Measurements from ENCODE around the gene SYT1. TPM values are rescaled to one million over a fixed set of nuclear protein-coding genes. Genes with fewer than 3 reads are reported as not detected.
A peak's percentile ranks its signal among the peaks of the same experiment; 100 is the strongest.
"Not testable (repeated sequence)": the region's sequence is repeated elsewhere in the genome, so short reads cannot be mapped to it uniquely, and the experiment has no call there.

The SYT1 gene
- total RNA-seq, 1 donor from 2014 or later = 8.4 TPM

- DNase-seq (ENCODE audit: low spot score) = no peak
Observed at GRCh38 chr12:79140711-79141110, 276.1 kb downstream of the SYT1 start.

- DNase-seq (ENCODE audit: low spot score) = no peak
Observed at GRCh38 chr12:79141776-79142175, 277.2 kb downstream of the SYT1 start.

- no peak for DNase-seq (ENCODE audit: low spot score)
Observed at GRCh38 chr12:79143803-79144202, 279.2 kb downstream of the SYT1 start.

GRCh38 chr12:79151956-79152355 lies 287.4 kb downstream of the SYT1 start:
- no peak for DNase-seq (ENCODE audit: low spot score)

- DNase-seq (ENCODE audit: low spot score) = no peak
Observed at GRCh38 chr12:79155683-79156082, 291.1 kb downstream of the SYT1 start.

GRCh38 chr12:79156846-79157463 lies 292.4 kb downstream of the SYT1 start:
- DNase-seq (ENCODE audit: low spot score) = no peak

GRCh38 chr12:79161249-79161934 lies 296.8 kb downstream of the SYT1 start:
- DNase-seq (ENCODE audit: low spot score) = no peak

GRCh38 chr12:79162147-79162772 lies 297.7 kb downstream of the SYT1 start:
- no peak for DNase-seq (ENCODE audit: low spot score)

- no peak for DNase-seq (ENCODE audit: low spot score)
Observed at GRCh38 chr12:79162948-79163347, 298.4 kb downstream of the SYT1 start.

GRCh38 chr12:79164890-79165289 lies 300.3 kb downstream of the SYT1 start:
- DNase-seq (ENCODE audit: low spot score) = no peak

- no peak for DNase-seq (ENCODE audit: low spot score)
Observed at GRCh38 chr12:79168687-79169086, 304.1 kb downstream of the SYT1 start.

- DNase-seq (ENCODE audit: low spot score) = peak; percentile 32
Observed at GRCh38 chr12:79174626-79175025, 310.1 kb downstream of the SYT1 start.

GRCh38 chr12:79183003-79183402 lies 318.4 kb downstream of the SYT1 start:
- no peak for DNase-seq (ENCODE audit: low spot score)

GRCh38 chr12:79183926-79184325 lies 319.4 kb downstream of the SYT1 start:
- DNase-seq (ENCODE audit: low spot score) = peak; percentile 9

GRCh38 chr12:79186506-79186905 lies 321.9 kb downstream of the SYT1 start:
- DNase-seq (ENCODE audit: low spot score) = no peak

- DNase-seq (ENCODE audit: low spot score) = no peak
Observed at GRCh38 chr12:79187032-79187431, 322.5 kb downstream of the SYT1 start.

GRCh38 chr12:79191391-79191790 lies 326.8 kb downstream of the SYT1 start:
- DNase-seq (ENCODE audit: low spot score) = no peak

GRCh38 chr12:79194595-79194994 lies 330.0 kb downstream of the SYT1 start:
- no peak for DNase-seq (ENCODE audit: low spot score)

GRCh38 chr12:79199166-79199565 lies 334.6 kb downstream of the SYT1 start:
- DNase-seq (ENCODE audit: low spot score) = no peak

GRCh38 chr12:79200176-79200575 lies 335.6 kb downstream of the SYT1 start:
- DNase-seq (ENCODE audit: low spot score) = no peak

- DNase-seq (ENCODE audit: low spot score) = no peak
Observed at GRCh38 chr12:79203058-79203647, 338.6 kb downstream of the SYT1 start.

- DNase-seq (ENCODE audit: low spot score) = no peak
Observed at GRCh38 chr12:79206871-79207270, 342.3 kb downstream of the SYT1 start.

- DNase-seq (ENCODE audit: low spot score) = not testable (repeated sequence)
Observed at GRCh38 chr12:79210403-79210802, 345.8 kb downstream of the SYT1 start.

All from umbilical cord (tissue), 2 donors.